Nephron progenitor cell (in vitro differentiated cells): ENCODE measurements around the gene ADARB2.

Source experiments
- DNase-seq: peaks from one replicate; pipeline ENCODE4 v3.0.0; 2021
- H3K27ac Mint-ChIP-seq: 2 replicates; pipeline ENCODE4 v1.8.0; 2021; ENCODE audit warnings: mild to moderate bottlenecking, moderate library complexity, mixed read lengths
- H3K27me3 Mint-ChIP-seq: 2 replicates; pipeline ENCODE4 v1.8.0; 2021; ENCODE audit warnings: mild to moderate bottlenecking, low read depth, mixed read lengths; ENCODE audit not compliant: poor library complexity
- H3K36me3 Mint-ChIP-seq: 2 replicates; pipeline ENCODE4 v1.8.0; 2021; ENCODE audit warnings: low read depth, mixed read lengths
- H3K4me1 Mint-ChIP-seq: 2 replicates; pipeline ENCODE4 v1.8.0; 2021; ENCODE audit warnings: mixed read lengths
- H3K4me3 Mint-ChIP-seq: 2 replicates; pipeline ENCODE4 v1.8.0; 2021; ENCODE audit warnings: mild to moderate bottlenecking, moderate library complexity, mixed read lengths
- H3K9me3 Mint-ChIP-seq: 2 replicates; pipeline ENCODE4 v1.8.0; 2021; ENCODE audit warnings: mild to moderate bottlenecking, moderate library complexity, mixed read lengths
- TF ChIP-seq, protein P1 (sequence below): fragments of 200-600 bp; sonication (generic); IDR thresholded peaks from 2 replicates; pipeline ENCODE4 v1.5.0; 2021; ENCODE audit warnings: antibody characterized with exemption

Gene ADARB2

DNA sequence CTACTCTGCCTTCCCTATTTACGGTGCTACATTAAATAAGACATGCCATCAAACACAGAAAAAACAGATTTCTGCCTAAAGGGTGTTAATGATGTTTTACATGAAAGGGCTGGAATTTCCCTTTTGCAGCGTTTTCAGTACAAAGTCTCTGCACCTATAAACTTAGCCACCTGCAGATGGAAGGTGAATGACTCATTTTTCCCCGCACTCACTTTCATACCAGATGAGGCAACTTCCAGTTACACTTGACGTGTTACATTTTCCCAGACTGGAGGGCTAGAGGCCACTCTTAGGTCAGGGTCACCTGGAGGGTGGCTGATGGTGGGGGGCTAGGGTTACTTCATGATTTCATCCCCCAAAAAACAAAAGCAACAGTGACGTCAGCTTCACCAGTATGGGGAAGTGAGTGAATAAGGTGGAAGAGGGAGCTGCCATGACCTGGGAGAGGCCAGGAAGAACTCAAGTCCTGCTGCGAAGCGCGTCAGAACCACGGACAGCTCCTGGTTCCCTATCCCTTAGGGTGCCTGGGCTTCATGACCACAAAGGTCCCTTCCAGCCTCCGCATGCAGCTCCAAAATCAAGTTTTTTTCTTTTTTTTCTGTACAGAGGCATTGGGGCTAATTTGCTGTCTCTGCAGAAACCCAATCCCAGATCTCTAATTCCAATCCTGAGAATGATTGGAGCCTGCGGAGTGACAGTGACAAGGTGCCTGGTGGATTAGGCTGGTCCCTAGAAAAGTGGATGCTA, 94.0 kb downstream of the ADARB2 start:
- Mint-ChIP-seq H3K27me3 (peaks cover 32% of the 10 kb centered on the region), H3K36me3 (no peaks in the 10 kb centered on the region), H3K4me1 (peaks cover 5% of the 10 kb centered on the region), H3K27ac (no peak overlapping the region), H3K4me3 (no peak overlapping the region), H3K9me3 (no peaks in the 10 kb centered on the region)
- peak; percentile 91 for DNase-seq
- TF ChIP-seq, protein P1, sequence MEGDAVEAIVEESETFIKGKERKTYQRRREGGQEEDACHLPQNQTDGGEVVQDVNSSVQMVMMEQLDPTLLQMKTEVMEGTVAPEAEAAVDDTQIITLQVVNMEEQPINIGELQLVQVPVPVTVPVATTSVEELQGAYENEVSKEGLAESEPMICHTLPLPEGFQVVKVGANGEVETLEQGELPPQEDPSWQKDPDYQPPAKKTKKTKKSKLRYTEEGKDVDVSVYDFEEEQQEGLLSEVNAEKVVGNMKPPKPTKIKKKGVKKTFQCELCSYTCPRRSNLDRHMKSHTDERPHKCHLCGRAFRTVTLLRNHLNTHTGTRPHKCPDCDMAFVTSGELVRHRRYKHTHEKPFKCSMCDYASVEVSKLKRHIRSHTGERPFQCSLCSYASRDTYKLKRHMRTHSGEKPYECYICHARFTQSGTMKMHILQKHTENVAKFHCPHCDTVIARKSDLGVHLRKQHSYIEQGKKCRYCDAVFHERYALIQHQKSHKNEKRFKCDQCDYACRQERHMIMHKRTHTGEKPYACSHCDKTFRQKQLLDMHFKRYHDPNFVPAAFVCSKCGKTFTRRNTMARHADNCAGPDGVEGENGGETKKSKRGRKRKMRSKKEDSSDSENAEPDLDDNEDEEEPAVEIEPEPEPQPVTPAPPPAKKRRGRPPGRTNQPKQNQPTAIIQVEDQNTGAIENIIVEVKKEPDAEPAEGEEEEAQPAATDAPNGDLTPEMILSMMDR = no peak

DNA sequence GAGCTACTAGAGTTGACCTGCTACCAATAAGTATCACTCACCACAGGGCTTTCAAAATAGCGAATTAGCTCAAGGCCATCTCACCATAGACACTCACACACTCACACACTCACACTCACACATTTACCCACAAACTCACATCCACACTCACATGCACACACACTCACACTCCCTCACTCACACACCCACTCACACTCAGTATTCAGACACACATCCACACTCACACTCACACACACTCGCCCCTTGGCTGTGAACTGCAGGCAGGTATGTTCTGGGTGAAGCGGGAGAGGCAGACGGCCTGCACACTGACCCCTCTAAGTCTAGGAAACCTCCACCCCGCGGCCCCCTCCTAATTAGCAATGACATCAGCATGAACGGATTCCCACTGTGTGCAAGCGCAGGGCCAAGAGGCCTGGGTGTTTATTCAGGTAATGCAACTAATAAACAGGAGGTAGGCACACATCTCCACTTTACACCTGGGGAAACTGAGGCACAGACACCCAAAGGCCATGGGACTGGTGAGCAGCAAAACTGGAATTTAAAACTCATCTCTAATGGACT, 94.6 kb downstream of the ADARB2 start:
- peaks cover 5% of the 10 kb centered on the region for H3K4me1 Mint-ChIP-seq
- no peaks in the 10 kb centered on the region for H3K36me3 Mint-ChIP-seq
- no peak for DNase-seq
- H3K9me3 Mint-ChIP-seq = no peaks in the 10 kb centered on the region
- H3K27ac Mint-ChIP-seq = no peak overlapping the region
- no peak overlapping the region for H3K4me3 Mint-ChIP-seq
- H3K27me3 Mint-ChIP-seq = peaks cover 35% of the 10 kb centered on the region
- TF ChIP-seq, protein P1 = no peak

DNA sequence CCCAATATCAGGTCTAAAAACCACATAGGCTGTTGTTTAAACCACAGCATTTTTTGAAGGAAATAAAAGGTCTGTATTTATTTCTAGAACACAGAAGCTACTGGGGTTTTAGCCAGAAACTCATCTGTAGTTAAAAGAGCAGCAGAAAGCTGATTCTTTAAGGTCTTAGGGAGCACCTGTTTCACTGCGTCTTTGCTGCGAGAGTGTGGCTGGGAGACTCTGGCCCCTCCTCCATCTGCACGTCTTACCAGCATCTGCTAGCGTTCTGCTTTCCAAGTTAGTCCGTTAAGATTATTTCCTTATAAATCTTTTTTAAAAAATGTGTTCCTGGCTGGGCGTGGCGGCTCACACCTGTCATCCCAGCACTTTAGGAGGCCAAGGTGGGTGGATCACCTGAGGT, 95.9 kb downstream of the ADARB2 start:
- no peak overlapping the region for H3K27ac Mint-ChIP-seq
- no peak for DNase-seq
- peaks cover 5% of the 10 kb centered on the region for H3K4me1 Mint-ChIP-seq
- no peaks in the 10 kb centered on the region for H3K36me3 Mint-ChIP-seq
- H3K9me3 Mint-ChIP-seq = no peaks in the 10 kb centered on the region
- TF ChIP-seq, protein P1 = no peak
- no peak overlapping the region for H3K4me3 Mint-ChIP-seq
- H3K27me3 Mint-ChIP-seq = peaks cover 35% of the 10 kb centered on the region

DNA sequence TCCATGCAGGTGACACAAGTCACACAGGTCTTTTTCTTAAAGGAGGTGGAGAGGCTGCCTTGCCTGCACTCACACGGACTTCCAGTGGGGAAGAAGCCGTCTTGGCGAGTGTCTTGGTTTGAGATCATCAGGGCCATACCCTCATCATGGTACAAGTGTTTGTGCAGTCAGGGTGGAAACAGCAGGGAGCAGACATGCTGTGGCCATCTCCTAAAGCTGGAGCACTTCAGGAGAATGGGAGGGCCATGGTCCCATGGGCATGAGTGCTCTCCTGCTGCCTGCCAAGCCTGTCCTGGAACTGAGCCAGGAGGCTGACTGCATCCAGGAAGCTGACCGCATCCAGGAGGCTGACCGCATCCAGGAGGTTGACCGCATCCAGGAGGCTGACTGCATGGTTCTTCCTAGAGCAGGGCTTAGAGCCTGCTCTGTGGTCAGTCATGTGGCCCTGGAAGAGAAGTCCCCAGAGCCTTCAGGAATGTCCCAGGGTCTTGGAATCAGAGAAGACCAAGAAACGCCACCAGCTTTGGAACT, 98.4 kb downstream of the ADARB2 start:
- TF ChIP-seq, protein P1 = no peak
- peaks cover 27% of the 10 kb centered on the region for H3K27me3 Mint-ChIP-seq
- no peak overlapping the region for H3K27ac Mint-ChIP-seq
- H3K4me1 Mint-ChIP-seq = peaks cover 4% of the 10 kb centered on the region
- no peaks in the 10 kb centered on the region for H3K9me3 Mint-ChIP-seq
- DNase-seq = no peak
- H3K36me3 Mint-ChIP-seq = no peaks in the 10 kb centered on the region
- H3K4me3 Mint-ChIP-seq = no peak overlapping the region

DNA sequence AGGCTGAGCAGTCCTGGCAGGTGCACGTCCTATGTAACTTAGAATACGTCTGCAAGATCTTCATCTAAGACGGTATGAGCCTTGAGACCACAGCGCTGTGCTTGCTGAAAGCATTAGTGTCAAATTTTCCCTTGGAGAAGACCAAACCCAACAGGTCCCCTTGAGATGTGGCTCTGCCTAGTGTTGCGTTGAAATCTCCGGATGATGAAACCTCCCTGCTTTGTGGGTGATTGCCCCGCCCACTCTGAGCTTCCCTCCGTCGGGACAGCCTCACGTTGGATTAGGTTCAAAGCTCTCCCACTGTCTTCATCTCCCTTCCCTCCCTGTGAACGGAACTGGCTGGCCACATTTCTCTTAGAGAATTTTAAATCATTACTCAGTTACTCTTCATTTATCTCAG, 102.0 kb downstream of the ADARB2 start:
- peaks cover 11% of the 10 kb centered on the region for H3K4me1 Mint-ChIP-seq
- H3K9me3 Mint-ChIP-seq = peaks cover 6% of the 10 kb centered on the region
- H3K27me3 Mint-ChIP-seq = peaks cover 19% of the 10 kb centered on the region
- H3K4me3 Mint-ChIP-seq = no peak overlapping the region
- no peak overlapping the region for H3K27ac Mint-ChIP-seq
- H3K36me3 Mint-ChIP-seq = no peaks in the 10 kb centered on the region
- TF ChIP-seq, protein P1 = no peak
- no peak for DNase-seq

DNA sequence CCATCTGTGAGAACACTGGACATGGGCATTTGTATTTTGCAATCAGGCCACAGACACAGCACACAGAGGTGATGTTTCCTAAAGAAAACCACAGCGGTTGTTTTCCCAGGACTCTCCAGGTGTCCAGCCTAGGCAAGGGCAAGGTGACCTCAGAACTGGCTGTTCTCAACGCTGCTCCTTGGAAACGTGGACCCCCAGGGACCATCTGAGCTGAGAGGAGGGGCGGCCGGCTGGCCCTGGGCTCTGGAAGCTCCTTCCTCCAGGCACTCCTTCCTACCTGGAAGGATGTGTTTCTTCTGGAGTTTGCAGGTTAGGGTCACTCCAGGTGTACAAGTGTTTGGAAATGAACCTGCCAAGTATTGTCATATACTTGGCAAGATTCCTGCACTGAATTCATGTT, 103.1 kb downstream of the ADARB2 start:
- no peaks in the 10 kb centered on the region for H3K36me3 Mint-ChIP-seq
- DNase-seq = no peak
- H3K27me3 Mint-ChIP-seq = peaks cover 19% of the 10 kb centered on the region
- TF ChIP-seq, protein P1 = no peak
- no peak overlapping the region for H3K27ac Mint-ChIP-seq
- H3K9me3 Mint-ChIP-seq = peaks cover 6% of the 10 kb centered on the region
- H3K4me3 Mint-ChIP-seq = no peak overlapping the region
- H3K4me1 Mint-ChIP-seq = peaks cover 22% of the 10 kb centered on the region
